Kasumi-1 (cell line): Measurements from ENCODE around the gene CALN1.
"Not testable (repeated sequence)": the region's sequence is repeated elsewhere in the genome, so short reads cannot be mapped to it uniquely, and the experiment has no call there.

Experiments
- DNase-seq, 2 experiments: peaks; one replicate each; lab custom pipeline; 2025; lab: John Stamatoyannopoulos, UW

The CALN1 gene

GRCh38 chr7:72267291-72267800 is 144.8 kb downstream of the CALN1 start:
- no peak for DNase-seq

- no peak for DNase-seq
These were observed 145.4 kb downstream of the CALN1 start for GRCh38 chr7:72266771-72267170.

DNA sequence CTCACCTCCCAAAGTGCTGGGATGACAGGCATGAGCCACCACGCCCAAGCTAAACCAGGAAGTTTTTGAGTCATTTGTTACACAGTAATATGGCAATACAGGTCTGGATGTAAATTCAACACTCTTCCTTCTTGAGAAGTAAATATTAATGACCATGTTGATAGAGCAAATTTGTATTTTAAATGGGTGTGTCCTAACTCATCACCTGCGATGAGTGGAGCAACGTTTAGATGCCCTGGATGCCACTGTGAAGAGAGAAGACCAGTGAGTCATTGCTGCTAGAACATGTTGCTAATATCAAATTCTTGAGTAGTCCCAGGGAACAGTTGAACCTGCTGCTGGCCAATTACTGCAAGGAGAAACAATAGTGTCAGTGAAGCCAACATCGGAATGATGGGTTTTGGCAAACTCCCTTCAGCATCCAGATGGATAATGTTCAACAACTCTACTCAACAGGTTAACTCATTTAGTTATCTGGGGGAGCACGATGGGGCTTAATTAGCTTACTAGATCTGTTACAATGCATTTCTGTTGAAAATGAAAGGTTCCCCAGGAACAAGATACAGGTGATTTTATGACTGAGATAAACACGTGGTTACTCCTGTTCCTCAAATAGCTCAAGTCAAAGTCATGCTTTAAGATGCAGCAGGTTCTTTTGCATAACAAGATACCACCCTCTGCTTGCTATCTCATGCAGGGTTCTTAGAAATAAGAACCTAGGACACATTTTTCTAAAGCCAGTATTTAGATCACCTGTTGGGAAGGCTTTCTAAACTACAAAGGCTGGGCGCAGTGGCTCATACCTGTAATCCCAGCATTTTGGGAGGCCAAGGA is 146.8 kb downstream of the CALN1 start:
- DNase-seq = no peak

DNA sequence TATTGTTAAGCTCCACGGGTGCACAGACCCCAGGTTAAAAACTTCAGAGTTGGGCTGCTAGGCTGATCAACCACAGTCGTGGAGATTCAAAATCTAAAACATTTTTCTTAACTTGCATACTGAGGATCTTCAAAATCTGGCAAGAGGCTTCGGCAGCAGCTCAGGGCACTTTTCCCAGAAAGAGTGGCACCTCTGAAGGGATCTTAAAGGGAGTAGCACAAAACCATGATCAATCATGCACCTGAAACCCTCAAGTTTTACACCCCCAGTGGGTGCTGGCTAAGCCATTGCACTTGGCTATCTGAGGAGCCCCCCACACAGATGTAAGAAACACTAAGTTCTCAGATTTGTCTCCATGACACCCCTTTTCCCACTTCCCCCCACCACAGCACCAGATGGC is 151.7 kb downstream of the CALN1 start:
- DNase-seq = no peak

GRCh38 chr7:72258074-72258473 is 154.1 kb downstream of the CALN1 start:
- DNase-seq = no peak

GRCh38 chr7:72254455-72254854 is 157.7 kb downstream of the CALN1 start:
- DNase-seq = no peak

- DNase-seq = no peak
These were observed 163.0 kb downstream of the CALN1 start for GRCh38 chr7:72249106-72249505.

- DNase-seq = no peak
These were observed 167.2 kb downstream of the CALN1 start for GRCh38 chr7:72244826-72245398.

DNA sequence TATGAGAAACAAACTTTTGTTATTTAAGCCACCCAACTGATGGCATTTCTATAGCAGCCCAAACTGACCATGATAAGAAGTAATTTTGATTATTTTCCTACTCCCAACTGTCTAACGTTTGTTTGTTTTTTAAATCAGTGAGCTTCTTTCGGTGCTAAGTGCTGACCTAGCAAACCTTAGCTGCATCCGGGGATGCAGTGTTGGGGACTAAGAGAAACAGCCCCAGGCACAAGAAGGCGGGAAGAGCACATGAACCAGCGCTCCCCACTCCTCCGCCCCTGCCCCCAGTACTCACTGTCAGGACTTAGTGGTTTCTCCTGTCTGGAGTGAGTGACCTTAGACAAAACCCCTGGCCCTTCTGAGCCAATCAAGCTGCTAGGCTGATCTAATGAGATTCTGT is 168.8 kb downstream of the CALN1 start:
- no peak for DNase-seq

DNA sequence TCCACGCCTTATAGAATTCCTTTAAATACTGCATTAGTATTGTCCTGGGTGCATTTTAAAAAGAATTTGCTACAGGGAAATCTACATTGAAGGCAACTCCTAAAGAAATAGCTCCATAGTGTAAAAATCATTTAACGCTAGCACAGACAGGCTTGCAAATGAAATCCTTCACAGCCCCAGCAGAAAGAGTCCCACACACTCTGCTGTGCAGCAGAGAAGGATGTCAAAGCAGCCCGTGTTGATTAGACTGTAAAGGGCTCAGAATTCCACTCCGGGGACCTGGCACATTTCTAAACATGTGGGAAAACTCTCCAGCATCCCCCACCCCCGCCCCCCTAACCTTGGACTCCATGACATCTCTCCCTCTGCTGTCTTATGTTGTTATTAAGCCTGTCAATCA is 176.8 kb downstream of the CALN1 start:
- no peak for DNase-seq

GRCh38 chr7:72234086-72234485 is 178.1 kb downstream of the CALN1 start:
- no peak for DNase-seq

DNA sequence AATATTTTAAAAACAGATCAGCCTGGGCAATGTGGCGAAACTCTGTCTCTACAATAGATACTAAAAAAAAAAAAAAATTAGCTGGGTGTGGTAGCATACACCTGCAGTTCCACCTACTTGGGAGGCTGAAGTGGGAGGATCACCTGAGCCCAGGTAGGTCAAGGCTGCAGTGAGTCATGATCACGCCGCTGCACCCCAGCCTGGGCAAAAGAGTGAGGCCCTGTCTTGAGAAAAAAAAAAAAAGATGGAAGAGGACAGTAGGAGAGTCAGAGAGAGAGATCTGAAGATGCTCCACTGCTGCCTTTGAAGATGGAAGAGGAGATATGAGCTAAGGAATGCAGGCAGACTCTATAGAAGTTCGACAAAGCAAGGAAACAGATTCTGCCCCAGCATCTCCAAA is 181.9 kb downstream of the CALN1 start:
- DNase-seq = no peak

DNA sequence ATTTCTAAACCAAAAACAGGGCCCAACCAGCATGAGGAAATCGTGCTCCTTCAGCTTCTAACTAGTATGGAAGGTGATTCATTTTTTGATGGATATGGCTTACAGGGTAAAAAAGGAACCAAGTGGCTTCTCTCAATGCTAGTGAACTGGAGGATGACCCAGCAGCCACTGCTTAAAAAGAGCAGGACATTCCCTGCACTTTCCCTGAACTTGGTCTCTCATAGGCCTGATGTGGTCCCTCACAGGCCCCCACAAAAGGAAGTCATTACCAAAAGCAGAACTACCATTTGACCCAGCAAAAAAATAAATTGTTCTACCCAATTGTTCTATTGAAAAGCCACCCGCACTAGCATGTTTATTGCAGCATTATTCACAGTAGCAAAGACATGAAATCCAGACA is 188.8 kb downstream of the CALN1 start:
- no peak for DNase-seq

DNA sequence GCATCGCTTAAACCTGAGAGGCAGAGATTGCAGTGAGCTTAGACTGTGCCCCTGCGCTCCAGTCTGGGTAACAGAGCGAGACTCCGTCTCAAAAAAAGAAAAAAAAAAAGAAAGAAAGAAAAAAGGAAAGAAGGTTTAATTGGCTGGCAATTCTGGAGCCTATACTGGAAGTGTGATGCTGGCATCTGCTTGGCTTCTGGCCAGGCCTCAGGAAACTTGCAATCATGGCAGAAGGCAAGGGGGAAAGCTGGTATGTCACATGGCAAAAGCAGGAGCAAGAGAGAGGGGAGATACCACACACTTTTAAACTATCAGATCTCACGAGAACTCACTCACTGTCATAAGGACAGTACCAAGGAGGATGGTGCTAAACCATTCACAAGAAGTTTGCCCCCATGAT is 190.0 kb downstream of the CALN1 start:
- no peak for DNase-seq

DNA sequence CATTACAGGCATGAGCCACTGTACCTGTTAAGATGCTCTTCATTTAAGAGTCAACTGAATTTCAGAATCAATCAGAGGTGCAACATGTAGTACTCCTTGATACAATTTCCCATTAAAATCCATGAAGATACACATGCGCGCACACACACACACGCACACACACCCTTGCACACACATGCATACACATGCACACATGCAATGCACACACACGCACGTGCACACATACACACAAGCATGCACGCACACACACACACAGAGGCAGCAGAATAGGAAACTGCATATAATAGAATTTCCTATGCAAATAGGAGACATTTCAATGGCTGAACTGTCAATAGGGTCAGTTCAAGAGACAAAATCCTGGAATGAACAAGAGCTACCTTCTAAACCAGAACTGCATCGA is 192.6 kb downstream of the CALN1 start:
- no peak for DNase-seq

DNA sequence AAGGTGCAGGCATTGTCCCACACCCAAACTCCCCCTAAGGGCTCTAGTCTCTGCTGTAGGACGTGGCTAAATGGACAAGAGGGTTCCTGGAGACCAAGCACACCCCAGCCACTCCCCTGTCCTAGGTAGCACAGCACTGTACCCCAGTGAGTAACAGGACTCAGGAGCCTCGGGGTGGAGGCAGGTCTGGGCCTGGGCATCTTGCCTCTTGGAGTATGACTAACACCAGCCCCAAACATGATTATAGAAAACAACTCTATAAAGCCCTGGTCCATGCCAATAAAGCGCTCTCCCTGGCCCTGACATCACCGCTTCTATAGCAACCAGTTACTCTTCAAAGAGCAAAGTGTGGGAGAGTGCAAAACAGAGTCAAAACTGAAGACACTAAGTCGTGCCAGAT is 195.0 kb downstream of the CALN1 start:
- no peak for DNase-seq

DNA sequence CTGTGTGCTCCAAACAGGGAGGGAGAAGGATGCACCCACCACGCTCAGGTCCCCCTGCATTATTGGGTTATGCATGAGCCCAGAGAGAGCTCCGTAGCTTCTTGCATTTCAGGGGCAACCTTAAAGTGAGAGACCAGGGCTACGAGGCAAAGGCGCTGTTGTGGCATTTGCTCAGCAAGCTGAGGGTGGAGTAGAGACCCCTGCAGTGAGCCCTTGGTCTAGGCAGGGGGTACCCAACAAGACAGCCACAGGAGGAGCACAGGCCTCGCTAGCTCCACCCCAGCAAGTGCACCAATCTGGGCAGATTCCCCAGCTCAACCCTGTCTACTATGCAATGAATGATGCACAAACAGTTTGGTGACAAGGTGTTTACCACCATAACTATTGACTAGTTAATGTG is 198.4 kb downstream of the CALN1 start:
- no peak for DNase-seq

GRCh38 chr7:72213081-72213480 is 199.1 kb downstream of the CALN1 start:
- DNase-seq = no peak

DNA sequence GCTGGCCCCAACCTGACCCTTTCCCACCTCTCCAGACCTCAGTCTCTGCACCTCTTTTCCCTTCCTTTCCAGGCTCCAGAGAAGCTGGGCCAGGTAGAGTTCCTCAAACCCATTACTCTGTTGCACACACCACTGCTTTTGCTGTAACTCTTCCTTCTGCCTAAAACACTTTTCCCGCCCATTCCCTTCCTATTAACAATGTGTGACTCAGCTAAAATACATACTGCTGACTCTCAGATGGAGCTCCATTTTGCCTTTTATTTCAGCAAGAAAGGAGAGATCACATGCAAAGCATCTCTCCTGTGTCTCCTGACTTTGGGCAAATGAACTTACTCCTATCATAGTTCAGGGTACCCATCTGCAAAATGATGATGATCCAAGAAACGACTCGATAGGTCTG is 201.0 kb downstream of the CALN1 start:
- DNase-seq = no peak

GRCh38 chr7:72209006-72209405 is 203.1 kb downstream of the CALN1 start:
- DNase-seq = not testable (repeated sequence)

DNA sequence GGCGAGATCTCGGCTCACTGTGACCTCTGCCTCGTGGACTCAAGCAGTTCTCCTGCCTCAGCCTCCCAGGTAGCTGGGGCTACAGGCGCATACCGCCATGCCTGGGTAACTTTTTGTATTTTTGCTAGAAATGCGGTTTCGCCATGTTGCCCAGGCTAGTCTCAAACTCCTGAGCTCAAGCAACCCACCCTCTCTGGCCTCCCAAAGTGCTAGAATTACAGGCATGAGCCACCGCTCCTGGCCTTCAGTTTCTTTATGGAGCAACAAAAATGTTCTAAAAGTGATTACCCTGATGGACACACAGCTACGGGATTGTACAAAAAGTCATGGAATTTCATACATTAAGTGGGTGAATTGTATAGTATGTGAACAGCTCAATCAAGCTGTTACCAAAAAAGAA is 216.0 kb downstream of the CALN1 start:
- no peak for DNase-seq

GRCh38 chr7:72190919-72191318 is 221.2 kb downstream of the CALN1 start:
- DNase-seq = no peak

GRCh38 chr7:72190146-72190545 is 222.0 kb downstream of the CALN1 start:
- DNase-seq = no peak

DNA sequence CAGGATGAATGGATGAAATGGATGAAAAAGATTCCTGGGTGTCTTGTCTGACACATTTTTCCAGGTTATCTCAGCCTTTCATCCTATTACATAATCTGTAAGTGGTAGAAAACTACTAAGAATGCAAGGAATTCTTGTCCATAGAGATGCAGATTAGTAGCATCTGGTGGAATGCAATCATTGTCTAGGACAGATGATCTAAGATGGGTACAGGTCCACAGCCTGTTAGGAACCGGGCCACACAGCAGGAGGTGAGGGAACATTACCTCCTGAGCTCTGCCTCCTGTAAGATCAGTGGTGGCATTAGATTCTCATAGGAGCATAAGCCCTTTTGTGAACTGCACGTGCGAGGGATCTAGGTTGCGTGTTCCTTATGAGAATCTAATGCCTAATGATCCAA is 225.0 kb downstream of the CALN1 start:
- no peak for DNase-seq
